Liver (tissue), 3 donors: ENCODE data around the gene STH.

ENCODE experiments used
- CTCF ChIP-seq: fragments of 150-350 bp; IDR thresholded peaks from 2 replicates; pipeline ENCODE4 v1.5.1; 2017; ENCODE audit warnings: improper control_type of control experiment, low read depth, low read length; ENCODE audit not compliant: missing input control
- SP1 ChIP-seq: IDR thresholded peaks from 2 replicates; pipeline ENCODE4 v1.6.1; 2018; ENCODE audit warnings: antibody characterized with exemption, mild to moderate bottlenecking
- donor health status: healthy.
- donor health status: healthy.

DNA sequence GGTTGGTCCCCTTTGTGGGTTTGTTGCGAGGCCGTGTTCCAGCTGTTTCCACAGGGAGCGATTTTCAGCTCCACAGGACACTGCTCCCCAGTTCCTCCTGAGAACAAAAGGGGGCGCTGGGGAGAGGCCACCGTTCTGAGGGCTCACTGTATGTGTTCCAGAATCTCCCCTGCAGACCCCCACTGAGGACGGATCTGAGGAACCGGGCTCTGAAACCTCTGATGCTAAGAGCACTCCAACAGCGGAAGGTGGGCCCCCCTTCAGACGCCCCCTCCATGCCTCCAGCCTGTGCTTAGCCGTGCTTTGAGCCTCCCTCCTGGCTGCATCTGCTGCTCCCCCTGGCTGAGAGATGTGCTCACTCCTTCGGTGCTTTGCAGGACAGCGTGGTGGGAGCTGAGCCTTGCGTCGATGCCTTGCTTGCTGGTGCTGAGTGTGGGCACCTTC lies 27.3 kb upstream of the STH start:
- no peak for TF ChIP-seq CTCF
- TF ChIP-seq SP1: no peak
